ENCODE results near the gene TNFSF12. TPM values are rescaled to one million over a fixed set of nuclear protein-coding genes. Genes with fewer than 3 reads are reported as not detected.

The TNFSF12 gene
- total RNA-seq, 2 experiments from 2014 or later: not detected

- Histone ChIP-seq H4K20me1 (ENCODE audit: insufficient read depth, low read length) (no peaks in the 10 kb centered on the region), H3K9me3 (ENCODE audit: low read length) (no peaks in the 10 kb centered on the region), H3K79me2 (ENCODE audit: insufficient read depth, low read depth, low read length) (peaks cover 25% of the 10 kb centered on the region; the same call in 1 of the 2 replicates), H2AFZ (ENCODE audit: low read length) (no peak overlapping the region), H3K27ac (ENCODE audit: low read depth, low read length, poor library complexity, severe bottlenecking) (no peak overlapping the region), H3K36me3 (ENCODE audit: insufficient read depth, low read length) (peaks cover 14% of the 10 kb centered on the region; the same call in 1 of the 2 replicates), H3K4me2 (ENCODE audit: low read length) (peak overlapping the region; percentile 74), H3K4me3 (ENCODE audit: low read depth, low read length, poor library complexity, severe bottlenecking) (no peak overlapping the region), H3K4me1 (ENCODE audit: insufficient read depth, low read length, poor library complexity, severe bottlenecking) (peaks cover 47% of the 10 kb centered on the region), H3K9me2 (ENCODE audit: insufficient read depth, low read length) (no peaks in the 10 kb centered on the region)
- CTCF ChIA-PET (ENCODE audit: unreplicated experiment): interaction anchor here (0.5 to 2.3 kb wide), 5 partner anchors 45 to 222 kb away, joined by 3 to 18 read pairs (median 3); no protein-coding TSS in a partner anchor
- BruUV-seq (replicated peaks): no TSS peak
- no peak for TF ChIP-seq CTCF (conservative IDR thresholded peaks at IDR 0.05; ENCODE audit: low read length)
- TF ChIP-seq EZH2phosphoT487 (IDR thresholded peaks at IDR 0.05; ENCODE audit: borderline replicate concordance, low read depth, low read length): no peak
- POLR2A ChIA-PET: interaction anchor here (1.0 to 1.5 kb wide), 4 partner anchors 12 to 125 kb away, joined by 3 to 9 read pairs (median 3); partner anchors contain the start of genes TMEM102 and TNFSF12
- DNase-seq (ENCODE audit: low spot score): no peak
- intact Hi-C loops (cut with micrococcal nuclease; ENCODE audit: unreplicated experiment): loop anchor here (2.0 kb wide), 1 partner anchor 75 kb away; the partner anchor contains the start of gene POLR2A
These were observed 10.7 kb downstream of the TNFSF12 start for GRCh38 chr17:7559320-7560171.

DNA sequence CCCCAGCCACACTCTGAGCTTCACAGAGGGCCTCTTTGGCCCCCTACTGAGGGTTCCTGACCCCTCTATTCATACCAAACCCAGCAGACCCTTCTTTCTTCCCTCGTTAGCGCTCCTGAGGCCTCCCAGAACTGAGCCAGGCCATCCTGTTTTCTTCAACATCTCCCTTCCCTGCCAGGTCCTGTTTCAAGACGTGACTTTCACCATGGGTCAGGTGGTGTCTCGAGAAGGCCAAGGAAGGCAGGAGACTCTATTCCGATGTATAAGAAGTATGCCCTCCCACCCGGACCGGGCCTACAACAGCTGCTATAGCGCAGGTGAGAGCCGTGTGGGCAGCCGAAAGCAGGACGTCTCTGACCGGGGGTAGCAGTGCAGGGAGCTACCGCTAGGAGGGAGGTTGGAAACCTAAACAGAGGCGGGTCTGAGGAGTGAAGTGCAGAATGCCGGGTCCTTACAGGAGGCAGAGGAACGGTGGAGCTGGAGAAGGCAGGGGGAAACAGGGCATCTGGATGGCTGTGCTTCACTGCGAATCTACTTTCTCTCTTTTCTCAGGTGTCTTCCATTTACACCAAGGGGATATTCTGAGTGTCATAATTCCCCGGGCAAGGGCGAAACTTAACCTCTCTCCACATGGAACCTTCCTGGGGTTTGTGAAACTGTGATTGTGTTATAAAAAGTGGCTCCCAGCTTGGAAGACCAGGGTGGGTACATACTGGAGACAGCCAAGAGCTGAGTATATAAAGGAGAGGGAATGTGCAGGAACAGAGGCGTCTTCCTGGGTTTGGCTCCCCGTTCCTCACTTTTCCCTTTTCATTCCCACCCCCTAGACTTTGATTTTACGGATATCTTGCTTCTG, 11.5 kb downstream of the TNFSF12 start:
- Histone ChIP-seq H3K9me3 (ENCODE audit: low read length) (no peaks in the 10 kb centered on the region), H3K79me2 (ENCODE audit: insufficient read depth, low read depth, low read length) (peaks cover 31% of the 10 kb centered on the region; the same call in 1 of the 2 replicates), H3K4me1 (ENCODE audit: insufficient read depth, low read length, poor library complexity, severe bottlenecking) (peaks cover 47% of the 10 kb centered on the region), H3K4me2 (ENCODE audit: low read length) (peak overlapping the region; percentile 74), H3K36me3 (ENCODE audit: insufficient read depth, low read length) (peaks cover 22% of the 10 kb centered on the region), H2AFZ (ENCODE audit: low read length) (no peak overlapping the region; the same call in 1 of the 2 replicates), H4K20me1 (ENCODE audit: insufficient read depth, low read length) (no peaks in the 10 kb centered on the region), H3K4me3 (ENCODE audit: low read depth, low read length, poor library complexity, severe bottlenecking) (peak overlapping the region; percentile 94), H3K27ac (ENCODE audit: low read depth, low read length, poor library complexity, severe bottlenecking) (peak overlapping the region; percentile 80), H3K9me2 (ENCODE audit: insufficient read depth, low read length) (no peaks in the 10 kb centered on the region)
- ChIA-PET CTCF (ENCODE audit: unreplicated experiment) (interaction anchor here (0.6 to 2.3 kb wide), 8 partner anchors 46 to 223 kb away, joined by 3 to 18 read pairs (median 3); partner anchors contain the start of genes TMEM95 and WRAP53), POLR2A (interaction anchor here (0.6 to 1.5 kb wide), 11 partner anchors 13 to 686 kb away, joined by 3 to 9 read pairs (median 3); partner anchors contain the start of genes TMEM102 and TNFSF12)
- BruUV-seq (replicated peaks): no TSS peak
- TF ChIP-seq EZH2phosphoT487 (IDR thresholded peaks at IDR 0.05; ENCODE audit: borderline replicate concordance, low read depth, low read length) (no peak), CTCF (conservative IDR thresholded peaks at IDR 0.05; ENCODE audit: low read length) (no peak; the same call in 1 of the 2 replicates)
- peak; percentile 81 for DNase-seq (ENCODE audit: low spot score)
- intact Hi-C loops (cut with micrococcal nuclease; ENCODE audit: unreplicated experiment): loop anchor here (1.0 to 2.0 kb wide), 5 partner anchors 12 to 204 kb away; partner anchors contain the start of gene POLR2A
